ENCODE results near the gene INPP5B.

- no peak for TF ChIP-seq CTCF (conservative IDR thresholded peaks at IDR 0.05; ENCODE audit: low read length)
- no peak for TF ChIP-seq EZH2phosphoT487 (IDR thresholded peaks at IDR 0.05; ENCODE audit: borderline replicate concordance)
Observed at GRCh38 chr1:37813529-37814145, 133.2 kb downstream of the INPP5B start.

Measured in Loucy (cell line).